IMR-90 (cell line): ENCODE results near the gene ALK. TPM values are rescaled to one million over a fixed set of nuclear protein-coding genes. Genes with fewer than 3 reads are reported as not detected.

ENCODE experiments used
- ATAC-seq: fragments of 200-7000 bp; cut with Tn5 transposase; 2 replicates; pipeline ENCODE4 v1.9.1; 2020; ENCODE audit warnings: low read depth, mild to moderate bottlenecking, moderate library complexity
- BruUV-seq: library from RNA; stranded (reverse); fragments of 400-500 nt; replicated peaks from 2 replicates; lab custom pipeline; 2021; lab: Mats Ljungman, UMichigan
- CTCF ChIA-PET: fragments of 300-600 bp; formaldehyde crosslinking; extraction: SDS; loops from one replicate; lab custom pipeline; 2021; ENCODE audit warnings: antibody characterized with exemption; lab: Yijun Ruan, JAX
- POLR2A ChIA-PET: fragments of 300-600 bp; sonication (Branson Sonifier 250); formaldehyde crosslinking; loops from one replicate; lab custom pipeline; 2022; ENCODE audit warnings: antibody characterized with exemption; ENCODE audit not compliant: unreplicated experiment; lab: Charles Lee
- DNase-seq: peaks from one replicate; pipeline ENCODE4 v3.0.0; 2013
- H2AFZ ChIP-seq: replicated peaks from 2 replicates; pipeline ENCODE3; 2013; ENCODE audit warnings: low read length, mild to moderate bottlenecking; ENCODE audit not compliant: poor library complexity
- H2AK5ac ChIP-seq: 2 replicates; pipeline ENCODE4 v1.6.1; 2013; ENCODE audit warnings: low read depth, low read length, inconsistent platforms
- H2AK9ac ChIP-seq: replicated peaks from 2 replicates; pipeline ENCODE3; 2013; ENCODE audit warnings: mild to moderate bottlenecking, low read depth, low read length, moderate library complexity; ENCODE audit not compliant: poor library complexity
- H2BK120ac ChIP-seq: 2 replicates; pipeline ENCODE4 v1.6.1; 2013; ENCODE audit warnings: low read depth, low read length, inconsistent platforms
- H2BK15ac ChIP-seq: 3 replicates; pipeline ENCODE4 v1.6.1; 2013; ENCODE audit warnings: low read depth, low read length, inconsistent platforms
- H2BK20ac ChIP-seq: 2 replicates; pipeline ENCODE4 v1.6.1; 2013; ENCODE audit warnings: low read depth, mild to moderate bottlenecking, inconsistent platforms, low read length, moderate library complexity
- H2BK5ac ChIP-seq: 2 replicates; pipeline ENCODE4 v1.6.1; 2013; ENCODE audit warnings: mild to moderate bottlenecking, low read depth, low read length, inconsistent platforms; ENCODE audit not compliant: poor library complexity, severe bottlenecking
- H3K14ac ChIP-seq: replicated peaks from 2 replicates; pipeline ENCODE4 v1.6.1; 2013; ENCODE audit warnings: low read depth, low read length, inconsistent platforms
- H3K18ac ChIP-seq: 2 replicates; pipeline ENCODE4 v1.6.1; 2013; ENCODE audit warnings: low read depth, low read length, control low read depth
- H3K23ac ChIP-seq: 2 replicates; pipeline ENCODE4 v1.6.1; 2013; ENCODE audit warnings: low read depth, low read length, inconsistent platforms
- H3K27ac ChIP-seq: 2 replicates; pipeline ENCODE4 v1.5.1; 2013; ENCODE audit warnings: mild to moderate bottlenecking, control low read depth, low read length; ENCODE audit not compliant: insufficient read depth
- H3K27me3 ChIP-seq: 2 replicates; pipeline ENCODE4 v1.6.1; 2013; ENCODE audit warnings: low read length; ENCODE audit not compliant: control insufficient read depth, insufficient read depth
- H3K36me3 ChIP-seq: 2 replicates; pipeline ENCODE4 v1.6.1; 2013; ENCODE audit warnings: low read length, mixed read lengths; ENCODE audit not compliant: control insufficient read depth, insufficient read depth
- H3K4ac ChIP-seq: 2 replicates; pipeline ENCODE4 v1.6.1; 2013; ENCODE audit warnings: low read depth, low read length, inconsistent platforms
- H3K4me1 ChIP-seq: 2 replicates; pipeline ENCODE4 v1.6.1; 2013; ENCODE audit warnings: low read length, mixed read lengths; ENCODE audit not compliant: control insufficient read depth, insufficient read depth
- H3K4me2 ChIP-seq: 2 replicates; pipeline ENCODE4 v1.6.1; 2013; ENCODE audit warnings: low read depth, mild to moderate bottlenecking, control low read depth, low read length, moderate library complexity
- H3K4me3 ChIP-seq: 2 replicates; pipeline ENCODE4 v1.5.1; 2013; ENCODE audit warnings: low read depth, mild to moderate bottlenecking, control low read depth, low read length, moderate library complexity; ENCODE audit not compliant: insufficient read depth
- H3K56ac ChIP-seq: 2 replicates; pipeline ENCODE4 v1.6.1; 2013; ENCODE audit warnings: low read length, inconsistent platforms; ENCODE audit not compliant: insufficient read depth; ENCODE audit errors: extremely low read depth
- H3K79me1 ChIP-seq, 2 experiments: 2 replicates each; pipeline ENCODE4 v1.6.1; 2013; ENCODE audit warnings: low read length in 2 of 2, inconsistent platforms in 1 of 2, low read depth in 1 of 2
- H3K9ac ChIP-seq: 2 replicates; pipeline ENCODE4 v1.6.1; 2013; ENCODE audit warnings: low read depth, low read length, control low read depth
- H3K9me1 ChIP-seq: 2 replicates; pipeline ENCODE4 v1.6.1; 2013; ENCODE audit warnings: low read length, inconsistent platforms; ENCODE audit not compliant: insufficient read depth
- H3K9me3 ChIP-seq: 2 replicates; pipeline ENCODE4 v1.6.1; 2013; ENCODE audit warnings: low read length; ENCODE audit not compliant: control insufficient read depth, insufficient read depth
- H4K20me1 ChIP-seq: 2 replicates; pipeline ENCODE4 v1.6.1; 2013; ENCODE audit warnings: low read length, inconsistent platforms; ENCODE audit not compliant: insufficient read depth
- H4K5ac ChIP-seq: 2 replicates; pipeline ENCODE4 v1.6.1; 2013; ENCODE audit warnings: mild to moderate bottlenecking, low read depth, low read length, control low read depth
- H4K8ac ChIP-seq, 2 experiments: 2 replicates each; pipeline ENCODE4 v1.6.1; 2013; ENCODE audit warnings: low read depth in 2 of 2, low read length in 2 of 2, control low read depth in 1 of 2, inconsistent platforms in 1 of 2
- H4K91ac ChIP-seq: 2 replicates; pipeline ENCODE4 v1.6.1; 2013; ENCODE audit warnings: low read depth, low read length, inconsistent platforms; ENCODE audit not compliant: insufficient read depth
- MAFK ChIP-seq: IDR thresholded peaks from 2 replicates; pipeline ENCODE4 v1.6.1; 2012; ENCODE audit warnings: low read depth, low read length, improper control_type of control experiment
- MXI1 ChIP-seq: IDR thresholded peaks from 2 replicates; pipeline ENCODE4 v1.6.1; 2012; ENCODE audit warnings: low read depth, mild to moderate bottlenecking, low read length, moderate library complexity, borderline replicate concordance
- NFE2L2 ChIP-seq: fragments of 150-350 bp; IDR thresholded peaks from 2 replicates; pipeline ENCODE4 v1.6.1; 2016; ENCODE audit warnings: low read depth, mild to moderate bottlenecking, low read length
- USF2 ChIP-seq: fragments of 150-350 bp; IDR thresholded peaks from 2 replicates; pipeline ENCODE4 v1.6.1; 2017; ENCODE audit warnings: mild to moderate bottlenecking, antibody characterized with exemption, low read length, low read depth
- WGBS, 2 experiments: methylation state at CpG; one replicate each; pipeline versions ENCODE4 v1.1.5 to v1.1.7; 2013; ENCODE audit warnings: missing lambda C conversion rate in 2 of 2; ENCODE audit not compliant: insufficient read length in 1 of 2; ENCODE audit errors: extremely low coverage in 2 of 2; 5-methylcytosine and 5-hydroxymethylcytosine counted together
- dilution Hi-C: fragments of 300-500 bp; cut with HindIII; formaldehyde crosslinking; loops from one replicate; pipeline ENCODE4 v1.14.3; 2018; ENCODE audit warnings: low sequenced_read_pairs; ENCODE audit not compliant: unreplicated experiment
- in situ Hi-C: fragments of 300-500 bp; cut with MboI; formaldehyde crosslinking; loops from 3 replicates; pipeline ENCODE4 v1.14.3; 2019; ENCODE audit warnings: low sequenced_read_pairs, inconsistent platforms, mixed read lengths
- intact Hi-C: fragments of 100-400 bp; cut with micrococcal nuclease; formaldehyde crosslinking; loops from 2 replicates; pipeline ENCODE4 v1.10.0; 2022
- polyA plus RNA-seq, 3 experiments: library from polyadenylated mRNA; depleted of rRNA; stranded (reverse); fragments of >200 nt; gene quantifications; 2 replicates each; pipeline ENCODE4 v1.2.3, GENCODE V29; 2012; ENCODE audit warnings: low replicate concordance in 1 of 3
- total RNA-seq: library from RNA; depleted of rRNA; stranded (reverse); fragments of >200 nt; gene quantifications from 2 replicates; pipeline ENCODE4 v1.2.3, GENCODE V29; 2012

The ALK gene
- total and polyA plus RNA-seq, 2 of the 4 experiments (the other 2 are of a cell fraction) = not detected

GRCh38 chr2:29192526-29192925, 728.9 kb downstream of the ALK start:
- intact Hi-C loops = no loop called here
- ATAC-seq (peak; percentile 53), DNase-seq (peak; percentile 41)
- ChIA-PET CTCF (no interaction called here), POLR2A (no interaction called here)
- no peak overlapping the region for H2BK120ac ChIP-seq
- no peak overlapping the region for H3K4me2 ChIP-seq
- no CpG with 5 or more reads among the region's 3 CpGs for WGBS, 2 experiments
- H3K9me3 ChIP-seq = no peaks in the 10 kb centered on the region
- BruUV-seq = no TSS peak
- H2BK15ac ChIP-seq = no peak overlapping the region
- H3K9ac ChIP-seq = no peak overlapping the region
- no peak overlapping the region for H4K8ac ChIP-seq
- H2BK20ac ChIP-seq = no peak overlapping the region
- H2AFZ ChIP-seq = no peak overlapping the region
- no peaks in the 10 kb centered on the region for H3K9me1 ChIP-seq
- in situ Hi-C loops = loop anchor here (5.0 kb wide), 1 partner anchor 235 kb away; no protein-coding TSS in a partner anchor
- no peak overlapping the region for H3K27ac ChIP-seq
- H4K20me1 ChIP-seq = no peaks in the 10 kb centered on the region
- dilution Hi-C loops = no loop called here
- H3K79me1 ChIP-seq = no peaks in the 10 kb centered on the region
- no peak overlapping the region for H2AK9ac ChIP-seq
- H3K27me3 ChIP-seq = no peaks in the 10 kb centered on the region
- H3K4ac ChIP-seq = no peak overlapping the region
- no peak overlapping the region for H3K23ac ChIP-seq
- H4K91ac ChIP-seq = no peak overlapping the region
- TF ChIP-seq MXI1 = no peak
- no peak for TF ChIP-seq USF2
- peak; percentile 88 for TF ChIP-seq MAFK
- peak; percentile 51; the same call in 1 of the 2 replicates for TF ChIP-seq NFE2L2
- H4K5ac ChIP-seq = no peak overlapping the region
- no peak overlapping the region for H3K56ac ChIP-seq
- H2BK5ac ChIP-seq = peak overlapping the region; percentile 42
- H3K14ac ChIP-seq = no peak overlapping the region
- H3K36me3 ChIP-seq = no peaks in the 10 kb centered on the region; the same call in 1 of the 2 replicates
- H2AK5ac ChIP-seq = no peak overlapping the region
- no peaks in the 10 kb centered on the region for H3K4me1 ChIP-seq
- no peak overlapping the region; the same call in 1 of the 2 replicates for H3K18ac ChIP-seq
- no peak overlapping the region for H3K4me3 ChIP-seq
